IMR-90 (cell line): ENCODE measurements around the gene FEM1B. TPM values are rescaled to one million over a fixed set of nuclear protein-coding genes. Genes with fewer than 3 reads are reported as not detected.
A peak's percentile ranks its signal among the peaks of the same experiment; 100 is the strongest.

Source experiments
- ATAC-seq: fragments of 200-7000 bp; cut with Tn5 transposase; 2 replicates; pipeline ENCODE4 v1.9.1; 2020; ENCODE audit warnings: low read depth, mild to moderate bottlenecking, moderate library complexity
- BruUV-seq: library from RNA; stranded (reverse); fragments of 400-500 nt; replicated peaks from 2 replicates; lab custom pipeline; 2021; lab: Mats Ljungman, UMichigan
- CTCF ChIA-PET: fragments of 300-600 bp; formaldehyde crosslinking; extraction: SDS; loops from one replicate; lab custom pipeline; 2021; ENCODE audit warnings: antibody characterized with exemption; lab: Yijun Ruan, JAX
- POLR2A ChIA-PET: fragments of 300-600 bp; sonication (Branson Sonifier 250); formaldehyde crosslinking; loops from one replicate; lab custom pipeline; 2022; ENCODE audit warnings: antibody characterized with exemption; ENCODE audit not compliant: unreplicated experiment; lab: Charles Lee
- DNase-seq: peaks from one replicate; pipeline ENCODE4 v3.0.0; 2013
- H2AFZ ChIP-seq: replicated peaks from 2 replicates; pipeline ENCODE3; 2013; ENCODE audit warnings: low read length, mild to moderate bottlenecking; ENCODE audit not compliant: poor library complexity
- H2AK5ac ChIP-seq: 2 replicates; pipeline ENCODE4 v1.6.1; 2013; ENCODE audit warnings: low read depth, low read length, inconsistent platforms
- H2AK9ac ChIP-seq: replicated peaks from 2 replicates; pipeline ENCODE3; 2013; ENCODE audit warnings: mild to moderate bottlenecking, low read depth, low read length, moderate library complexity; ENCODE audit not compliant: poor library complexity
- H2BK120ac ChIP-seq: 2 replicates; pipeline ENCODE4 v1.6.1; 2013; ENCODE audit warnings: low read depth, low read length, inconsistent platforms
- H2BK15ac ChIP-seq: 3 replicates; pipeline ENCODE4 v1.6.1; 2013; ENCODE audit warnings: low read depth, low read length, inconsistent platforms
- H2BK20ac ChIP-seq: 2 replicates; pipeline ENCODE4 v1.6.1; 2013; ENCODE audit warnings: low read depth, mild to moderate bottlenecking, inconsistent platforms, low read length, moderate library complexity
- H2BK5ac ChIP-seq: 2 replicates; pipeline ENCODE4 v1.6.1; 2013; ENCODE audit warnings: mild to moderate bottlenecking, low read depth, low read length, inconsistent platforms; ENCODE audit not compliant: poor library complexity, severe bottlenecking
- H3K14ac ChIP-seq: replicated peaks from 2 replicates; pipeline ENCODE4 v1.6.1; 2013; ENCODE audit warnings: low read depth, low read length, inconsistent platforms
- H3K18ac ChIP-seq: 2 replicates; pipeline ENCODE4 v1.6.1; 2013; ENCODE audit warnings: low read depth, low read length, control low read depth
- H3K23ac ChIP-seq: 2 replicates; pipeline ENCODE4 v1.6.1; 2013; ENCODE audit warnings: low read depth, low read length, inconsistent platforms
- H3K27ac ChIP-seq: 2 replicates; pipeline ENCODE4 v1.5.1; 2013; ENCODE audit warnings: mild to moderate bottlenecking, control low read depth, low read length; ENCODE audit not compliant: insufficient read depth
- H3K27me3 ChIP-seq: 2 replicates; pipeline ENCODE4 v1.6.1; 2013; ENCODE audit warnings: low read length; ENCODE audit not compliant: control insufficient read depth, insufficient read depth
- H3K36me3 ChIP-seq: 2 replicates; pipeline ENCODE4 v1.6.1; 2013; ENCODE audit warnings: low read length, mixed read lengths; ENCODE audit not compliant: control insufficient read depth, insufficient read depth
- H3K4ac ChIP-seq: 2 replicates; pipeline ENCODE4 v1.6.1; 2013; ENCODE audit warnings: low read depth, low read length, inconsistent platforms
- H3K4me1 ChIP-seq: 2 replicates; pipeline ENCODE4 v1.6.1; 2013; ENCODE audit warnings: low read length, mixed read lengths; ENCODE audit not compliant: control insufficient read depth, insufficient read depth
- H3K4me2 ChIP-seq: 2 replicates; pipeline ENCODE4 v1.6.1; 2013; ENCODE audit warnings: low read depth, mild to moderate bottlenecking, control low read depth, low read length, moderate library complexity
- H3K4me3 ChIP-seq: 2 replicates; pipeline ENCODE4 v1.5.1; 2013; ENCODE audit warnings: low read depth, mild to moderate bottlenecking, control low read depth, low read length, moderate library complexity; ENCODE audit not compliant: insufficient read depth
- H3K56ac ChIP-seq: 2 replicates; pipeline ENCODE4 v1.6.1; 2013; ENCODE audit warnings: low read length, inconsistent platforms; ENCODE audit not compliant: insufficient read depth; ENCODE audit errors: extremely low read depth
- H3K79me1 ChIP-seq, 2 experiments: 2 replicates each; pipeline ENCODE4 v1.6.1; 2013; ENCODE audit warnings: low read length in 2 of 2, inconsistent platforms in 1 of 2, low read depth in 1 of 2
- H3K9ac ChIP-seq: 2 replicates; pipeline ENCODE4 v1.6.1; 2013; ENCODE audit warnings: low read depth, low read length, control low read depth
- H3K9me1 ChIP-seq: 2 replicates; pipeline ENCODE4 v1.6.1; 2013; ENCODE audit warnings: low read length, inconsistent platforms; ENCODE audit not compliant: insufficient read depth
- H3K9me3 ChIP-seq: 2 replicates; pipeline ENCODE4 v1.6.1; 2013; ENCODE audit warnings: low read length; ENCODE audit not compliant: control insufficient read depth, insufficient read depth
- H4K20me1 ChIP-seq: 2 replicates; pipeline ENCODE4 v1.6.1; 2013; ENCODE audit warnings: low read length, inconsistent platforms; ENCODE audit not compliant: insufficient read depth
- H4K5ac ChIP-seq: 2 replicates; pipeline ENCODE4 v1.6.1; 2013; ENCODE audit warnings: mild to moderate bottlenecking, low read depth, low read length, control low read depth
- H4K8ac ChIP-seq, 2 experiments: 2 replicates each; pipeline ENCODE4 v1.6.1; 2013; ENCODE audit warnings: low read depth in 2 of 2, low read length in 2 of 2, control low read depth in 1 of 2, inconsistent platforms in 1 of 2
- H4K91ac ChIP-seq: 2 replicates; pipeline ENCODE4 v1.6.1; 2013; ENCODE audit warnings: low read depth, low read length, inconsistent platforms; ENCODE audit not compliant: insufficient read depth
- MAFK ChIP-seq: IDR thresholded peaks from 2 replicates; pipeline ENCODE4 v1.6.1; 2012; ENCODE audit warnings: low read depth, low read length, improper control_type of control experiment
- POLR2A ChIP-seq: IDR thresholded peaks from 2 replicates; pipeline ENCODE4 v1.6.1; 2012; ENCODE audit warnings: mild to moderate bottlenecking, low read depth, low read length
- WGBS, 2 experiments: methylation state at CpG; one replicate each; pipeline versions ENCODE4 v1.1.5 to v1.1.7; 2013; ENCODE audit warnings: missing lambda C conversion rate in 2 of 2; ENCODE audit not compliant: insufficient read length in 1 of 2; ENCODE audit errors: extremely low coverage in 2 of 2; 5-methylcytosine and 5-hydroxymethylcytosine counted together
- dilution Hi-C: fragments of 300-500 bp; cut with HindIII; formaldehyde crosslinking; loops from one replicate; pipeline ENCODE4 v1.14.3; 2018; ENCODE audit warnings: low sequenced_read_pairs; ENCODE audit not compliant: unreplicated experiment
- in situ Hi-C: fragments of 300-500 bp; cut with MboI; formaldehyde crosslinking; loops from 3 replicates; pipeline ENCODE4 v1.14.3; 2019; ENCODE audit warnings: low sequenced_read_pairs, inconsistent platforms, mixed read lengths
- intact Hi-C: fragments of 100-400 bp; cut with micrococcal nuclease; formaldehyde crosslinking; loops from 2 replicates; pipeline ENCODE4 v1.10.0; 2022
- polyA plus RNA-seq, 3 experiments: library from polyadenylated mRNA; depleted of rRNA; stranded (reverse); fragments of >200 nt; gene quantifications; 2 replicates each; pipeline ENCODE4 v1.2.3, GENCODE V29; 2012; ENCODE audit warnings: low replicate concordance in 1 of 3
- total RNA-seq: library from RNA; depleted of rRNA; stranded (reverse); fragments of >200 nt; gene quantifications from 2 replicates; pipeline ENCODE4 v1.2.3, GENCODE V29; 2012

The FEM1B gene
- total and polyA plus RNA-seq, 2 of the 4 experiments (the other 2 are of a cell fraction) = 16.9 to 51.4 TPM

DNA sequence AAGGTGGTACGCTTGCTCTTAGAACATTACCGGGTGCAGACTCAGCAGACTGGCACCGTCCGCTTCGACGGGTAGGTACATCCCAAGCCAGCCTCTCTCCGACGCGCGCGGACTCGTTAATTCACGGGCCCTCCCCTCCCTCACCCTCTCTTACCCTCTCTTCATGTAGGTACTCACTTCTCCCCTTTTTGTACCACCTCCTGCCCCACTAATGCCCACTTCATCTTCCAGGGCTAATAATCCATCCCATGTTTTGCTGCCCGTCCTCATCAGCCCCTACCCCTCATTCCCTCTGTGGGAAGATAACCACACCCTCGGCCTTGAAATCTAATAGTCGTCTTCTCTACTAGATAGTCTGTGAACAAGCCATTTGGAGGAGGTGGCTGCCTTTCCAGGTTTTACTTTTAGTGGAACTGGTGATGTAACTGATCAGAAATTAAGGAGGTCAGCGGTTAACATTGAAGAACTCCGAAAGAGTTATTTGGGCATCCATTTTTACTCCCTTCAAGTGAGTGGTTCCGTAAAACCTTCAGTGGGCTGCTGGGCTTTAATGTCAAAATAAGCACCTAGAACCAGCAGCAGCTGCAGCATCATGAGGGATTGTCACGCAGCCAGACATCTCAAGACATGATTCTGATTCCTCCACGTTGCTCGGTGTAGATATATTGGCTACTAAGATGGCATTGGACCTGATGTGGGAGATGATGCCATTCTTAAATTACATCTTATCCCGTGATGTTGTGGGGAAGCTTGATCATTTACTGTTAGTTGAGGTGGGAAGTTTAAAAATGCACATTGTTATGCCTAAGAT is 1.3 kb downstream of the FEM1B start:
- 0% methylated on average over 10 of the region's 23 CpGs; no CpG with 5 or more reads in 1 of the 2 experiments for WGBS, 2 experiments
- H3K4me1 ChIP-seq = peaks cover 24% of the 10 kb centered on the region
- H2BK120ac ChIP-seq = peak overlapping the region; percentile 71
- in situ Hi-C loops = no loop called here
- dilution Hi-C loops = no loop called here
- peak overlapping the region; percentile 26 for H4K5ac ChIP-seq
- peak overlapping the region; percentile 56 for H3K18ac ChIP-seq
- peak overlapping the region; percentile 97 for H2BK5ac ChIP-seq
- H3K36me3 ChIP-seq = peaks cover 2% of the 10 kb centered on the region; the same call in 1 of the 2 replicates
- peak overlapping the region; percentile 43; the same call in 1 of the 3 replicates for H2BK15ac ChIP-seq
- no TSS peak for BruUV-seq
- H3K27me3 ChIP-seq = no peaks in the 10 kb centered on the region
- H4K91ac ChIP-seq = peak overlapping the region; percentile 70; the same call in 1 of the 2 replicates
- H4K20me1 ChIP-seq = peaks cover 53% of the 10 kb centered on the region
- peak overlapping the region; percentile 63 for H3K56ac ChIP-seq
- peak overlapping the region; percentile 99 for H2AFZ ChIP-seq
- peak overlapping the region; percentile 87 for H3K9ac ChIP-seq
- peak overlapping the region; percentile 97 for H3K14ac ChIP-seq
- intact Hi-C loops = no loop called here
- no peak overlapping the region for H2BK20ac ChIP-seq
- H3K79me1 ChIP-seq = peaks cover 10 to 57% of the 10 kb centered on the region in 2 experiments
- peaks cover 10% of the 10 kb centered on the region for H3K9me1 ChIP-seq
- H3K4me3 ChIP-seq = peak overlapping the region; percentile 86
- peak overlapping the region; percentile 98 for H3K4me2 ChIP-seq
- H3K23ac ChIP-seq = peak overlapping the region; percentile 96
- ATAC-seq (peak; percentile 0), DNase-seq (peak; percentile 35)
- POLR2A ChIA-PET = no interaction called here
- peak overlapping the region; percentile 95 to 99 for H4K8ac ChIP-seq
- peak overlapping the region; percentile 98 for H3K27ac ChIP-seq
- peak overlapping the region; percentile 95 for H2AK5ac ChIP-seq
- CTCF ChIA-PET = no interaction called here
- peak overlapping the region; percentile 94 for H3K4ac ChIP-seq
- H3K9me3 ChIP-seq = no peaks in the 10 kb centered on the region
- H2AK9ac ChIP-seq = peak overlapping the region; percentile 96
- TF ChIP-seq POLR2A (no peak), MAFK (peak; percentile 20; the same call in 1 of the 2 replicates)
